ENCODE results near the gene SAMD14. TPM values are rescaled to one million over a fixed set of nuclear protein-coding genes. Genes with fewer than 3 reads are reported as not detected.

SAMD14 gene
- total RNA-seq, 1 donor from 2014 or later, result 8.7 TPM

- no peaks in the 10 kb centered on the region for H4K20me1 ChIP-seq (ENCODE audit: low read depth)
- no peak overlapping the region for H3K27ac ChIP-seq
- no peaks in the 10 kb centered on the region for H3K36me3 ChIP-seq
- H3K27ac Mint-ChIP-seq, result no peak overlapping the region
- no peak overlapping the region for H3K4me3 ChIP-seq
- H3K9ac ChIP-seq, result no peak overlapping the region
- peaks cover 13% of the 10 kb centered on the region for H3K4me1 ChIP-seq
- H3K4me2 ChIP-seq, result no peak overlapping the region
- no peak for TF ChIP-seq EZH2 (IDR thresholded peaks at IDR 0.05)
- no peak for TF ChIP-seq EZH2phosphoT487 (IDR thresholded peaks at IDR 0.05)
- TF ChIP-seq CTCF (IDR thresholded peaks at IDR 0.05), result no peak
- peaks cover 4% of the 10 kb centered on the region for H3F3A ChIP-seq (ENCODE audit: low read depth)
- H3K36me3 Mint-ChIP-seq, result peaks cover 7% of the 10 kb centered on the region
- no peaks in the 10 kb centered on the region for H3K9me3 ChIP-seq (ENCODE audit: low read depth)
- no peak for DNase-seq (ENCODE audit: low spot score)
- no peak overlapping the region for H2AFZ ChIP-seq (replicated peaks)
- H3K27me3 ChIP-seq, result no peaks in the 10 kb centered on the region
- peaks cover 22% of the 10 kb centered on the region for H3K4me1 Mint-ChIP-seq
- H3K4me3 Mint-ChIP-seq, result peak overlapping the region; percentile 99
- H3K79me2 ChIP-seq (ENCODE audit: low read depth), result peaks cover 13% of the 10 kb centered on the region
- peaks cover 21% of the 10 kb centered on the region for H3K27me3 Mint-ChIP-seq (ENCODE audit: insufficient read depth, low read depth)
- H3K9me3 Mint-ChIP-seq, result no peaks in the 10 kb centered on the region
These were observed 36.2 kb downstream of the SAMD14 start for GRCh38 chr17:50093807-50094206.

- TF ChIP-seq EZH2 (IDR thresholded peaks at IDR 0.05) (no peak), EZH2phosphoT487 (IDR thresholded peaks at IDR 0.05) (no peak), CTCF (IDR thresholded peaks at IDR 0.05) (no peak)
- peak overlapping the region; percentile 9 for H3K27ac Mint-ChIP-seq
- Histone ChIP-seq H3K36me3 (no peaks in the 10 kb centered on the region), H4K20me1 (ENCODE audit: low read depth) (no peaks in the 10 kb centered on the region), H3K4me2 (no peak overlapping the region), H3K9me3 (ENCODE audit: low read depth) (no peaks in the 10 kb centered on the region), H3F3A (ENCODE audit: low read depth) (peaks cover 4% of the 10 kb centered on the region), H3K27me3 (no peaks in the 10 kb centered on the region), H3K27ac (no peak overlapping the region), H3K79me2 (ENCODE audit: low read depth) (peaks cover 13% of the 10 kb centered on the region), H3K4me3 (no peak overlapping the region), H3K4me1 (peaks cover 13% of the 10 kb centered on the region), H3K9ac (no peak overlapping the region), H2AFZ (replicated peaks) (no peak overlapping the region)
- no peak overlapping the region for H3K4me3 Mint-ChIP-seq
- H3K9me3 Mint-ChIP-seq, result no peaks in the 10 kb centered on the region
- no peak for DNase-seq (ENCODE audit: low spot score)
- peaks cover 19% of the 10 kb centered on the region for H3K4me1 Mint-ChIP-seq
- peaks cover 24% of the 10 kb centered on the region for H3K27me3 Mint-ChIP-seq (ENCODE audit: insufficient read depth, low read depth)
- H3K36me3 Mint-ChIP-seq, result peaks cover 1% of the 10 kb centered on the region
These were observed 36.7 kb downstream of the SAMD14 start for GRCh38 chr17:50093246-50093645.

- Mint-ChIP-seq H3K9me3 (no peaks in the 10 kb centered on the region), H3K4me1 (peaks cover 19% of the 10 kb centered on the region), H3K36me3 (no peaks in the 10 kb centered on the region), H3K4me3 (no peak overlapping the region), H3K27me3 (ENCODE audit: insufficient read depth, low read depth) (peaks cover 20% of the 10 kb centered on the region), H3K27ac (no peak overlapping the region)
- Histone ChIP-seq H3K36me3 (no peaks in the 10 kb centered on the region), H3K27ac (no peak overlapping the region), H3K4me1 (peaks cover 13% of the 10 kb centered on the region), H3K79me2 (ENCODE audit: low read depth) (peaks cover 13% of the 10 kb centered on the region), H3K4me2 (no peak overlapping the region), H3K27me3 (no peaks in the 10 kb centered on the region), H4K20me1 (ENCODE audit: low read depth) (no peaks in the 10 kb centered on the region), H3K9ac (no peak overlapping the region), H3K4me3 (no peak overlapping the region), H3F3A (ENCODE audit: low read depth) (peaks cover 4% of the 10 kb centered on the region), H3K9me3 (ENCODE audit: low read depth) (no peaks in the 10 kb centered on the region), H2AFZ (replicated peaks) (no peak overlapping the region)
- TF ChIP-seq EZH2phosphoT487 (IDR thresholded peaks at IDR 0.05) (no peak), CTCF (IDR thresholded peaks at IDR 0.05) (no peak), EZH2 (IDR thresholded peaks at IDR 0.05) (no peak)
- DNase-seq (ENCODE audit: low spot score), result no peak
These were observed 38.1 kb downstream of the SAMD14 start for GRCh38 chr17:50091918-50092285.
